ENCODE results near the gene DYNLT2.
A peak's percentile ranks its signal among the peaks of the same experiment; 100 is the strongest.

Gene DYNLT2, protein sequence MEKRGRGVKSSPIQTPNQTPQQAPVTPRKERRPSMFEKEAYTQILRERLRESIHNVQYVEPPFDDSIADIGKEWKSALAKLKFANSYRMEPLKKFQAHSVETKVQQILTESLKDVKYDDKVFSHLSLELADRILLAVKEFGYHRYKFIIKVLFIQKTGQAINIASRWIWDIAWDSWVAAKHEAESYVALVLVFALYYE

DNA sequence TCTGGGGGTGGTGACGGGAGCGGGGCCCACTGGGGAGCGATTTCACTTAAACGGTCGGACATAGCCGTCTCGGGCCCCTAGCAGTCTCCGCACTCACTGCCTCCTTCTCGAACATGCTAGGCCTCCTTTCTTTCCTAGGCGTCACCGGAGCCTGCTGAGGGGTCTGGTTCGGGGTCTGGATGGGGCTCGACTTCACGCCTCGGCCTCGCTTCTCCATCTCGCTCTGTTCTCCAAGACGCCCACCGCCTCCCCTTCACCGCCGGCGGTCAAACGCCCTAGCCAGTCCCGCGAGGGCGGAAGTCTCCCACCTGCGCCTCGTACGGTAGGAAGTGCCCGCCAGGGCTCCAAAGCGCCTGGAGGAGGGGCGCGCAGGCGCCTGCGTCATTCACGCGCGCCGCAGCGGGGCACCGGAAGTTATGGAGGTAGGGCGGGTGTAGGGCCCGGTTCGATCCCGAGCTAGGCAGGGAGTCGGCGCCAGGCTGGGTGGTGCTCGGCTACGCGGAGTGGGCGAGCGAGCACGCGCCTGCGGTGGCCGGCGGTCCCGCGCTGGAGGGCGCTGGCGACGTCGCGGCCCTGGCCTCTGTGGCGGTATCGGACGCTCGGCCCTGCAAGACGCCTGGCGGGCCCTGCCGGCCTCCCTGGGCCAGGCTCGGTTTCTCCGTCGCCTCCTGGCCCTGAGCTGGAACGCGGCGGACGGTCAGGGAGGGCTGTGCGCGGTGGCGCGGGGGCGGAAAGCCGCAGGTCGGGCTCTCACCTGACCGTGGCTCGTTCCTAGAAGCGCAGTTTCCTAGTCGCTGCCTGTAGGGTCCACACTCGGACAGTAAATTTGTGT, at the start of gene DYNLT2, which contains the start of gene ERMARD:
Gene DYNLT2, minus strand, starts transcription at position 331 of the 832 bp plus-strand sequence. Its CDS starts 114 bp downstream, at position 217.
Gene ERMARD, plus strand, starts transcription at position 381 of the 832 bp plus-strand sequence. Its CDS starts 36 bp downstream, at position 417.
- H3K4me3 ChIP-seq (ENCODE audit: control insufficient read depth, low read depth, low read length): peak within 1 kb of the TSS; percentile 82
- TF ChIP-seq, protein P1, sequence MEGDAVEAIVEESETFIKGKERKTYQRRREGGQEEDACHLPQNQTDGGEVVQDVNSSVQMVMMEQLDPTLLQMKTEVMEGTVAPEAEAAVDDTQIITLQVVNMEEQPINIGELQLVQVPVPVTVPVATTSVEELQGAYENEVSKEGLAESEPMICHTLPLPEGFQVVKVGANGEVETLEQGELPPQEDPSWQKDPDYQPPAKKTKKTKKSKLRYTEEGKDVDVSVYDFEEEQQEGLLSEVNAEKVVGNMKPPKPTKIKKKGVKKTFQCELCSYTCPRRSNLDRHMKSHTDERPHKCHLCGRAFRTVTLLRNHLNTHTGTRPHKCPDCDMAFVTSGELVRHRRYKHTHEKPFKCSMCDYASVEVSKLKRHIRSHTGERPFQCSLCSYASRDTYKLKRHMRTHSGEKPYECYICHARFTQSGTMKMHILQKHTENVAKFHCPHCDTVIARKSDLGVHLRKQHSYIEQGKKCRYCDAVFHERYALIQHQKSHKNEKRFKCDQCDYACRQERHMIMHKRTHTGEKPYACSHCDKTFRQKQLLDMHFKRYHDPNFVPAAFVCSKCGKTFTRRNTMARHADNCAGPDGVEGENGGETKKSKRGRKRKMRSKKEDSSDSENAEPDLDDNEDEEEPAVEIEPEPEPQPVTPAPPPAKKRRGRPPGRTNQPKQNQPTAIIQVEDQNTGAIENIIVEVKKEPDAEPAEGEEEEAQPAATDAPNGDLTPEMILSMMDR (IDR thresholded peaks at IDR 0.05; ENCODE audit: control insufficient read depth, insufficient read depth, low read depth, low read length, missing control alignments): no peak
- DNase-seq (ENCODE audit: low read depth): peak; percentile 60

DNA sequence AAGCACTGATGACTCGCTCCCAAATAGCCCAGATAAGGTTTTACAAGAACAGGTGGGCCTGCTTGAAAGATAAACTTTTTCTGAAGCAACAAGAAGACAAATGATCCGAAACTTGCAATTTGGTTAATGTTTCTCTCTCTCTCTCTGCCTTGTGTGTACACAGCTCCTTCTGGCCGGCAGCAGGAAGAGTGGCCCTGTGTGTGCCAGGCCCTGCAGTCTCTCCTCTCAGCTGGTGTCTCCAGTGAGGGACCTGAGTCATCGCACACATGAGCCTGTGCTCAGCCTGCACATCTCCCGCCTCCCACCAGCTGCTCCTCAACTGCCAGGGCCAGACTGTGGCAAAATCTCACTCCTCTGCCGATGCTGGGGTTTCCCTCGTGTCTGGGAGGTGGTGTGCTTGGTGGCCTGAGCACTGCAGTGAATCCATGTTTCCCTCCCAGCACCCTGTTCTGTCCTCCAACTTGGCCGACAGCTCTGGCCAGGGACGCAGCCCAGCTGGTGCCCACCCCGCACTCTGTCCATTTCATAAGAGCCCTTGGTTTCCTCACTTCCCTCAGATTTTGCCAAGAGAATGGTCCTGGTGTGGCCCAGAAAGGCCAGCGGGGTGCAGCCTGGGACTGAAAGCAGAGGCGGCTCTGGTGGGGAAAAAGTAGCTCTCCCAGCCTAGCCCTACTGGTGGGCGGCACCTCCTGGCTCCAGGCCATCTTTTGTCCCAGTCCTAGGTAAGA, 49.5 kb upstream of the DYNLT2 start:
- TF ChIP-seq, protein P1 (IDR thresholded peaks at IDR 0.05; ENCODE audit: control insufficient read depth, insufficient read depth, low read depth, low read length, missing control alignments): no peak
- H3K4me3 ChIP-seq (ENCODE audit: control insufficient read depth, low read depth, low read length): no peak overlapping the region
- DNase-seq (ENCODE audit: low read depth): peak; percentile 28

DNA sequence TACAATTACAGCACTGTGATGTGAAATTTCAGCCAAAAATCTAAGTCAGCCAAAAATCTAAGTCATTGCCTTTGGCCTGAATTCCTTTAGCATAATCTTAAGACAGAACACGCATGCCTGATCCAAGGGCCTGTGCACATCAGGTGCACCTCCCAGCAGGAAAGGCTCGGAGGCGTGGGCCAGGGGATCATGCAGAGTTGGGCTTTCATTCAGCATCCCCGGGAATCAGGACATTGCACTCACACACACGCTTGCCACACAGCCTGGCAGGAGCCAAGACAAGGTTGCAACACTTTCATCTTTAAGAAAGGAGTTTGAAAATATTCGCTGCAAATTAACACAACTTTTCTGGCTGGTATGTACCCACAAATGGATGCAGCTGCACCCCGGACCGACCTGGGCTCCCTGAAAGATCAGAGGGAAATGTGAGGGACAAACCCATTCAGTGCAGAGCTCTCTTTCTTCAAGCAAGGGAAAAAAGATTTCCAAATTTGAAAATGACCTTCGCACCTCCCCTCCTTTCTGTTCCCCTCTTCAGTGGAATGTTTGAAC, 48.8 kb upstream of the DYNLT2 start:
- DNase-seq (ENCODE audit: low read depth): no peak
- TF ChIP-seq, protein P1 (IDR thresholded peaks at IDR 0.05; ENCODE audit: control insufficient read depth, insufficient read depth, low read depth, low read length, missing control alignments): no peak
- no peak overlapping the region for H3K4me3 ChIP-seq (ENCODE audit: control insufficient read depth, low read depth, low read length)

DNA sequence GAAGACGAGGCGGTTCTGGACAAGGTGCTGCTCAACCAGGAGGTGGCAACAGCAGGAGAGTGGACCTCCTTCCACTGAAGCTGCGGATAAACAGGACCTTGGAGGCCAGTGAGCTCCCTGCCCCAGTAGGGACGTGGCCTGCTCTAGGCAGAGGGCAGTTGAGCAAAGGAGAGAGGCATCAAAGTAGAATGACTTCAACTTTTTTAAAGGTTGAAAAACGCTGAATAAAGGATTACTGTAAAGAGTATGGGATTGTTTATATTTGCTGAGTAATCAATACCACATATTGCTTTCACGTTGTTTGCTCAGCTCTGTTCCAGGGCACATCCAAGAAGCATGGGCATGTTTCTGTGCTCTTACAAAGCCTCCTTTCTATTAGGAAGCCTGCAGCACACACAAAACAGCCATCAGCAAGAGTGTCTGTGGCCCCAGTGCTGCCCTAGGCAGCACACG, 48.1 kb upstream of the DYNLT2 start:
- no peak overlapping the region for H3K4me3 ChIP-seq (ENCODE audit: control insufficient read depth, low read depth, low read length)
- TF ChIP-seq, protein P1 (IDR thresholded peaks at IDR 0.05; ENCODE audit: control insufficient read depth, insufficient read depth, low read depth, low read length, missing control alignments): no peak
- DNase-seq (ENCODE audit: low read depth): no peak

DNA sequence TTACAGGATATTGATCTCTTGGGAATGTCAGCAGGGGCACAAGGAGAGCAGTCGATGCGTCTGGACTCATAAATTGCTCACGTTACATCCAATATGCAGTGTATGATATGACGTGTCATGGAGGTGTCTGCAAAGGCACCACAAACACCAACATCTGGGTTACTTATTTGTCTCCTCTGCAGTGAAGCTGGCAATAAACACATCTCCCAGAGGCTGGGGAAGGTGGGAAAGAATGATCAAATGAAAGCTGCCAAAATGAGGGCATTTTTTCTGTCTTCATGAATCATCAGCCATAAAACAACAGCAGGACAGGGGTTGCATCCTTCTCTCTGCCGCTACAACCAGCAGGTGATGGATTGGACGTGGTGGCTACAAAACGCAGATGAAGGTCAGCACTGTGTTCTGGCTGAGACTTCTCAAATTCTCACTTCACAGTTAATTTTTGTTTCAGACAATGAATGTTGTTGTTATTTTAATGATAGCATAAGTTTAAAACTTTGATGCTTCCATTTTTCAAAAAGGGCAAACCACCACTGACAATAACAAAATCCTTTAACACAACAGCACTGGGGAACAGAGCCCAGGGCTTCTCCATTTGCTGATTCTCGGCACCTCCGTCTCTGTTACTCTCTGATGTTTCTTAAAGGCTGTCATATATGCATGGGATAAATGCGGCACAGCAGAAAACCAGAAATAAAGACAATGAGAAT, 47.5 kb upstream of the DYNLT2 start:
- TF ChIP-seq, protein P1 (IDR thresholded peaks at IDR 0.05; ENCODE audit: control insufficient read depth, insufficient read depth, low read depth, low read length, missing control alignments): no peak
- H3K4me3 ChIP-seq (ENCODE audit: control insufficient read depth, low read depth, low read length): no peak overlapping the region
- DNase-seq (ENCODE audit: low read depth): no peak
